Measurements from ENCODE around the gene DTNB. TPM values are rescaled to one million over a fixed set of nuclear protein-coding genes. Genes with fewer than 3 reads are reported as not detected.

The DTNB gene
- polyA plus RNA-seq, 1 donor from 2014 or later = 22.5 TPM

- H4K20me1 ChIP-seq (ENCODE audit: insufficient read depth) = no peaks in the 10 kb centered on the region
- H3K4me3 ChIP-seq (ENCODE audit: low read length) = no peak overlapping the region
These were observed 126.5 kb downstream of the DTNB start for GRCh38 chr2:25546852-25547251.

DNA sequence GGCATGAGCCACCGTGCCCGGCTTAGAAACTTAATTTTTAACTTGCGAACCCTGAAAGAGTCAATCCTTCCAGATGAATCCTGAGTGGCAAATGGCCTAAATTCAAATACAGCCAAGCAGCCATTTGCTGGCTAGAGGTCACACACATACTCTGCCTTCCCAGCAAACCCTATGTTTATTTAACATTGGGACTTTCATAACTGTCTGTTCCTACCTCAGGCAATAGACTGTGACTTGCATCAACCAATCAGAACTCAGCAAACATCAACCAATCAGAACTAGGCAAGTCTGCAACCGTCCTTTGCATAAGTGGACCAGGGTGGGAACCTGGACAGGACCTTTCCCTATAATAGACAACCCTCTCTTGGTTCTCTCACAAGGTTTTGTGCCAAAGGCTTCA, 127.5 kb downstream of the DTNB start:
- Histone ChIP-seq H3K27me3 (ENCODE audit: insufficient read depth, low read depth, low read length) (no peaks in the 10 kb centered on the region), H3K36me3 (ENCODE audit: insufficient read depth, low read length) (no peaks in the 10 kb centered on the region), H3K27ac (ENCODE audit: low read length) (no peak overlapping the region), H3K4me3 (ENCODE audit: low read length) (no peak overlapping the region), H2AFZ (ENCODE audit: low read depth, low read length) (no peak overlapping the region), H4K20me1 (ENCODE audit: insufficient read depth) (no peaks in the 10 kb centered on the region), H3K4me2 (ENCODE audit: low read length) (no peak overlapping the region), H3K9me3 (ENCODE audit: low read length) (no peaks in the 10 kb centered on the region), H3K79me2 (replicated peaks; ENCODE audit: insufficient read depth, low read length) (no peaks in the 10 kb centered on the region), H3F3A (ENCODE audit: insufficient read depth, low read length, poor library complexity, severe bottlenecking) (no peaks in the 10 kb centered on the region), H3K9ac (ENCODE audit: low read length) (no peak overlapping the region), H3K9me2 (ENCODE audit: insufficient read depth, low read length) (no peaks in the 10 kb centered on the region)
- TF ChIP-seq, protein P1, sequence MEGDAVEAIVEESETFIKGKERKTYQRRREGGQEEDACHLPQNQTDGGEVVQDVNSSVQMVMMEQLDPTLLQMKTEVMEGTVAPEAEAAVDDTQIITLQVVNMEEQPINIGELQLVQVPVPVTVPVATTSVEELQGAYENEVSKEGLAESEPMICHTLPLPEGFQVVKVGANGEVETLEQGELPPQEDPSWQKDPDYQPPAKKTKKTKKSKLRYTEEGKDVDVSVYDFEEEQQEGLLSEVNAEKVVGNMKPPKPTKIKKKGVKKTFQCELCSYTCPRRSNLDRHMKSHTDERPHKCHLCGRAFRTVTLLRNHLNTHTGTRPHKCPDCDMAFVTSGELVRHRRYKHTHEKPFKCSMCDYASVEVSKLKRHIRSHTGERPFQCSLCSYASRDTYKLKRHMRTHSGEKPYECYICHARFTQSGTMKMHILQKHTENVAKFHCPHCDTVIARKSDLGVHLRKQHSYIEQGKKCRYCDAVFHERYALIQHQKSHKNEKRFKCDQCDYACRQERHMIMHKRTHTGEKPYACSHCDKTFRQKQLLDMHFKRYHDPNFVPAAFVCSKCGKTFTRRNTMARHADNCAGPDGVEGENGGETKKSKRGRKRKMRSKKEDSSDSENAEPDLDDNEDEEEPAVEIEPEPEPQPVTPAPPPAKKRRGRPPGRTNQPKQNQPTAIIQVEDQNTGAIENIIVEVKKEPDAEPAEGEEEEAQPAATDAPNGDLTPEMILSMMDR (IDR thresholded peaks at IDR 0.05; ENCODE audit: poor library complexity, severe bottlenecking) = no peak

More at GRCh38 chr2:25546852-25547251, 126.5 kb downstream of the DTNB start:
- no peaks in the 10 kb centered on the region for H3K9me2 ChIP-seq (ENCODE audit: insufficient read depth, low read length)
- H3K36me3 ChIP-seq (ENCODE audit: insufficient read depth, low read length) = no peaks in the 10 kb centered on the region
- no peak overlapping the region for H3K4me2 ChIP-seq (ENCODE audit: low read length)
- no peaks in the 10 kb centered on the region for H3K9me3 ChIP-seq (ENCODE audit: low read length)
- no peaks in the 10 kb centered on the region for H3K27me3 ChIP-seq (ENCODE audit: insufficient read depth, low read depth, low read length)
- no peak overlapping the region for H3K9ac ChIP-seq (ENCODE audit: low read length)
- TF ChIP-seq TAF1 (IDR thresholded peaks at IDR 0.05; ENCODE audit: low read depth) = no peak
- TF ChIP-seq EP300 (conservative IDR thresholded peaks at IDR 0.05; ENCODE audit: poor library complexity, severe bottlenecking) = no peak
- TF ChIP-seq SMC3 (conservative IDR thresholded peaks at IDR 0.05; ENCODE audit: poor library complexity) = no peak
- no peak for TF ChIP-seq POLR2AphosphoS5 (IDR thresholded peaks at IDR 0.05)
- no peak for TF ChIP-seq RAD21 (conservative IDR thresholded peaks at IDR 0.05)
- no peak for TF ChIP-seq MXI1 (conservative IDR thresholded peaks at IDR 0.05; ENCODE audit: poor library complexity, severe bottlenecking)
- TF ChIP-seq, protein P1 (IDR thresholded peaks at IDR 0.05; ENCODE audit: poor library complexity, severe bottlenecking) = no peak
- H3F3A ChIP-seq (ENCODE audit: insufficient read depth, low read length, poor library complexity, severe bottlenecking) = no peaks in the 10 kb centered on the region
- no peak overlapping the region for H3K27ac ChIP-seq (ENCODE audit: low read length)
- no peaks in the 10 kb centered on the region for H3K79me2 ChIP-seq (replicated peaks; ENCODE audit: insufficient read depth, low read length)
- H2AFZ ChIP-seq (ENCODE audit: low read depth, low read length) = no peak overlapping the region

DNA sequence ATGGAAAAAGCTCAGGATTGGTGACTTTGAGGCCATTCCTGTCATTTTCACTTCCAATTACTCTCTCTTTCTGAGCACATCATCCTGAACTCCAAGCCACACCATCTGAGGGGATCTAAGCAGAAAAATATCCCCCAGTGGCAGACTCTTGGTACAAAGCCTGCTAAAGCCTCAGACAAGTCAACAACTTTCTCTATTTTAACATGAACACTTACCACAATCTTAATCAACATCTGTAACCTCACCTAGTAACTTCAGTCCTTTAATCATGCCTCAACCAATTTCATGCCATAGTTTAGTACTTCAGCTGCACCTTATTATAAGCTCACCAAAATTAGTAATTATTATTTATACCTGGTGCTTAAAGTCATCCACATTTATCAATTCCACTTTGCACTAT, 128.9 kb downstream of the DTNB start:
- no peak overlapping the region for H3K27ac ChIP-seq (ENCODE audit: low read length)
- no peak overlapping the region for H3K4me2 ChIP-seq (ENCODE audit: low read length)
- H3K9me2 ChIP-seq (ENCODE audit: insufficient read depth, low read length) = no peaks in the 10 kb centered on the region
- H4K20me1 ChIP-seq (ENCODE audit: insufficient read depth) = no peaks in the 10 kb centered on the region
- H3K9me3 ChIP-seq (ENCODE audit: low read length) = no peaks in the 10 kb centered on the region
- H2AFZ ChIP-seq (ENCODE audit: low read depth, low read length) = no peak overlapping the region
- H3K9ac ChIP-seq (ENCODE audit: low read length) = no peak overlapping the region
- H3K36me3 ChIP-seq (ENCODE audit: insufficient read depth, low read length) = no peaks in the 10 kb centered on the region
- H3F3A ChIP-seq (ENCODE audit: insufficient read depth, low read length, poor library complexity, severe bottlenecking) = no peaks in the 10 kb centered on the region
- no peaks in the 10 kb centered on the region for H3K27me3 ChIP-seq (ENCODE audit: insufficient read depth, low read depth, low read length)
- no peaks in the 10 kb centered on the region for H3K79me2 ChIP-seq (replicated peaks; ENCODE audit: insufficient read depth, low read length)
- no peak overlapping the region for H3K4me3 ChIP-seq (ENCODE audit: low read length)
- TF ChIP-seq TAF1 (IDR thresholded peaks at IDR 0.05; ENCODE audit: low read depth) (no peak), SMC3 (conservative IDR thresholded peaks at IDR 0.05; ENCODE audit: poor library complexity) (no peak), POLR2AphosphoS5 (IDR thresholded peaks at IDR 0.05) (no peak), MXI1 (conservative IDR thresholded peaks at IDR 0.05; ENCODE audit: poor library complexity, severe bottlenecking) (no peak), EZH2 (IDR thresholded peaks at IDR 0.05; ENCODE audit: borderline replicate concordance, insufficient read depth, low read length, poor library complexity, severe bottlenecking) (no peak), EP300 (conservative IDR thresholded peaks at IDR 0.05; ENCODE audit: poor library complexity, severe bottlenecking) (no peak), RAD21 (conservative IDR thresholded peaks at IDR 0.05) (no peak)
- TF ChIP-seq, protein P2, sequence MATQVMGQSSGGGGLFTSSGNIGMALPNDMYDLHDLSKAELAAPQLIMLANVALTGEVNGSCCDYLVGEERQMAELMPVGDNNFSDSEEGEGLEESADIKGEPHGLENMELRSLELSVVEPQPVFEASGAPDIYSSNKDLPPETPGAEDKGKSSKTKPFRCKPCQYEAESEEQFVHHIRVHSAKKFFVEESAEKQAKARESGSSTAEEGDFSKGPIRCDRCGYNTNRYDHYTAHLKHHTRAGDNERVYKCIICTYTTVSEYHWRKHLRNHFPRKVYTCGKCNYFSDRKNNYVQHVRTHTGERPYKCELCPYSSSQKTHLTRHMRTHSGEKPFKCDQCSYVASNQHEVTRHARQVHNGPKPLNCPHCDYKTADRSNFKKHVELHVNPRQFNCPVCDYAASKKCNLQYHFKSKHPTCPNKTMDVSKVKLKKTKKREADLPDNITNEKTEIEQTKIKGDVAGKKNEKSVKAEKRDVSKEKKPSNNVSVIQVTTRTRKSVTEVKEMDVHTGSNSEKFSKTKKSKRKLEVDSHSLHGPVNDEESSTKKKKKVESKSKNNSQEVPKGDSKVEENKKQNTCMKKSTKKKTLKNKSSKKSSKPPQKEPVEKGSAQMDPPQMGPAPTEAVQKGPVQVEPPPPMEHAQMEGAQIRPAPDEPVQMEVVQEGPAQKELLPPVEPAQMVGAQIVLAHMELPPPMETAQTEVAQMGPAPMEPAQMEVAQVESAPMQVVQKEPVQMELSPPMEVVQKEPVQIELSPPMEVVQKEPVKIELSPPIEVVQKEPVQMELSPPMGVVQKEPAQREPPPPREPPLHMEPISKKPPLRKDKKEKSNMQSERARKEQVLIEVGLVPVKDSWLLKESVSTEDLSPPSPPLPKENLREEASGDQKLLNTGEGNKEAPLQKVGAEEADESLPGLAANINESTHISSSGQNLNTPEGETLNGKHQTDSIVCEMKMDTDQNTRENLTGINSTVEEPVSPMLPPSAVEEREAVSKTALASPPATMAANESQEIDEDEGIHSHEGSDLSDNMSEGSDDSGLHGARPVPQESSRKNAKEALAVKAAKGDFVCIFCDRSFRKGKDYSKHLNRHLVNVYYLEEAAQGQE (IDR thresholded peaks at IDR 0.05; ENCODE audit: borderline replicate concordance) = no peak
- TF ChIP-seq, protein P1 (IDR thresholded peaks at IDR 0.05; ENCODE audit: poor library complexity, severe bottlenecking) = no peak
